Posterior vena cava (tissue), 2 donors: ENCODE results near the gene USP15. TPM values are rescaled to one million over a fixed set of nuclear protein-coding genes. Genes with fewer than 3 reads are reported as not detected.
"Not testable (repeated sequence)": the region's sequence is repeated elsewhere in the genome, so short reads cannot be mapped to it uniquely, and the experiment has no call there.

Source experiments
- DNase-seq: peaks from one replicate; pipeline ENCODE4 v3.0.0-alpha.2; 2020; ENCODE audit warnings: low spot score
- intact Hi-C, 2 donors: fragments of 100-400 bp; cut with DNase I; formaldehyde crosslinking; loops; one replicate each; pipeline versions ENCODE4 v1.14.1 to v1.14.2; 2022 to 2023
- total RNA-seq, 2 donors: library from RNA; stranded (reverse); fragmentation: NEBNext Ultra II Directional; extraction: Animal tissue kit (Norgen Biotek cat#: 25700); gene quantifications; one replicate each; pipeline ENCODE4 v1.2.1, GENCODE V29; 2021
- donor health status: DM: yes; HTN: yes; CAD: no.
- donor health status: DM: yes; HTN: yes; CAD: no.

Gene USP15
- total RNA-seq, 2 donors from 2014 or later = 75.9 to 79.7 TPM

DNA sequence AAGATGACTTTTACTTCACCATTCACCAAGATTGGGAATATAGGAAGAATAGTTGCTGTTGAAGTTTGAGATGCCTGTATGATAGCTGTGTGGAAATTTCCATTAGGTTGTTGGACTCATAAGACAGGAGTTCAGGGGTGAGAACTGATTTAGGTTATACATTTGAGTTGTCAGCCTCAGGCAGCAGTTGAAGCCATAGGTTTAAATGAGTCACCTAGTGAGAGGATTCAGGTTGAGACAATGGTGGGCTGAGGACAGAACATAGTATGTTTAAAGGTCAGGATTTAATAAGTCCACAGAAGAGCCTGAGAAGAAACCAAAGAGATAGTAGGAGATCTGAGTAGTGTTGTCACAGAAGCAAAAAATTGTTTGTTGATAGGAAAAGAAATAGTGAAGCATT is 142.8 kb downstream of the USP15 start:
- intact Hi-C loops = no loop called here
- DNase-seq = no peak

DNA sequence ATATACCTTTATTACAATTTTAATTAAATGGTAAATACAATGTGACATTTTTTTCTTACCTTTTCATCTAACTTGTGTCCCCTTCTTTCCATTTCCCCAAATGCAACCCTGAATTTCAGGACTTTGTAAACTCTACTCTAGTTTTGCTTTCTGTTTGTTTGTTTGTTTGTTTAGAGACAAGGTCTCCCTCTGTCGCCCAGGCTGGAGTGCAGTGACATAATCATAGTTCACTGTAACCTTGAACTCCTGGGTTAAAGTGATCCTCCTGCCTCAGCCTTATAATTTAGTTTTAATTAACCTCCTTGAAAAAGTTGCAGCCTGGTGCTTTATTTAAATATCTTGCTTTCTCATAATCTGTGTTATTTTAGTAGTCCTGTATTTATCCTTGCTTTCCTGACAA is 147.4 kb downstream of the USP15 start:
- no peak for DNase-seq
- intact Hi-C loops = no loop called here

DNA sequence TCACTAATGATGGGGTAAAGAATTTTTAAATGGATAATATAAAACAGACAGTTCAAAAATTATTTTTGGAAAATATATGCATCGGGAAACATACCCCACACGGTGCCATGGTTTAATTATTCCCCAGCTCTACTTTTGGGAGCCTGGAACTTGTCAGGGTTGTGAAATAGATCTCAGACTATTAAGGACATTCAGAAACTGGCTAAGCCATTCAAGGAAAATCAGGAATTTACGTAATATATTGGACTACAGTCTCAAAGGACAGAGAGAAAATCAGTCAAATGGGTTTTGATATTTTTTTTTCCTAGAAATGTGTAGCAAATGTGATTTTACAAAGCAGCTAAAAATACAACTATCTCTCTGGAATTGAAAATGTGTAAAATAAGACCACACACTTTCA is 148.9 kb downstream of the USP15 start:
- intact Hi-C loops = no loop called here
- no peak for DNase-seq

DNA sequence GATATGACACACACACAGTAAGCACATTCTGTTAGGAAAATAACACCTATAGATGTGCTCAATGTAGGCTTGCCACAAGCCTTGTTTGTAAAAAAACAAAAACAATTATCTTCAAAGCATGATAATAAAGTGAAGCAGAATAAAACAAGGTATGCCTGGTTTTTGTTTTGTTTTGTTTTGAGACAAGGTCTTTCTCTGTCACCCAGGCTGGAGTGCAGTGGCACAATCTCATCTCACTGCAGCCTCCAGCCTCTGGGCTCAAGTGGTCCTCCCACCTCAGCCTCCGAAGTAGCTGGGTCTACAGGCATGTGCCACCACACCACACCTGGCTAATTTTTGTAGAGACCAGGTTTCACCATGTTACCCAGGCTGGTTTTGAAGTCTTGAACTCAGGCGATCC is 154.0 kb downstream of the USP15 start:
- DNase-seq = no peak
- intact Hi-C loops = no loop called here

DNA sequence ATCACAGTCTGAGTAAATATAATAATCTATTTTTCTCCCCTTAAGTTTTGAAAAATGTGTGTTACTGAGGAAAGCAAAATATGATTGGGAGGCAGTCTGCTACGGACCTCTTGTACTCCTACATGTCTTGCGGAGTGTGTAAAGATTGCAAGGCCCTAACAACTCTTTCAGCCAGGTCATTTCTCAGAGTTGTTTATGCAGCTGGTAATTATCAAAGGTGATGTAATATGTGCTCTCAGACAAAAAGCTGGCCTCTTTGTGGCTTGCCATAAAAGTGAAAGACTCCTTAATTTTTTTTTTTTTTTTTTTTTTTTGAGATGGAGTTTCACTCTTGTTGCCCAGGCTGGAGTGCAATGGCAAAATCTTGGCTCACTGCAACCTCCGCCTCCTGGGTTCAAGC is 165.9 kb downstream of the USP15 start:
- no peak for DNase-seq
- intact Hi-C loops = no loop called here

DNA sequence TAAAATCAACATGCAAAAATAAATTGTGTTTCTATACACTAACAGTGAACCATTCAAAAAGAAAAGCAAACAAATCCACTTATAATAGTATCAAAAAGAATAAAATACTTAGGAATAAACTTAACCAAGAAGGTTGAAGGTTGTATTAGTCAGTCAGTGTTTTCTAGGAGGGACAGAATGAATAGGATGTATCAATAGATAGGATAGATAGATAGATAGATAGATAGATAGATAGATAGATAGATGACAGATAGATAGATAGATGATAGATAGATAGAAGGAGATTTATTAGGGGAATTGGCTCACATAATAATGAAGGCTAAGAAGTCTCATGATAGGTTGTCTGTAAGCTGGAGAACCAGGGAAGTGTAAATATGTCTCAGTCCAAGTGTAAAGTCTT is 169.3 kb downstream of the USP15 start:
- DNase-seq = no peak
- intact Hi-C loops = no loop called here

DNA sequence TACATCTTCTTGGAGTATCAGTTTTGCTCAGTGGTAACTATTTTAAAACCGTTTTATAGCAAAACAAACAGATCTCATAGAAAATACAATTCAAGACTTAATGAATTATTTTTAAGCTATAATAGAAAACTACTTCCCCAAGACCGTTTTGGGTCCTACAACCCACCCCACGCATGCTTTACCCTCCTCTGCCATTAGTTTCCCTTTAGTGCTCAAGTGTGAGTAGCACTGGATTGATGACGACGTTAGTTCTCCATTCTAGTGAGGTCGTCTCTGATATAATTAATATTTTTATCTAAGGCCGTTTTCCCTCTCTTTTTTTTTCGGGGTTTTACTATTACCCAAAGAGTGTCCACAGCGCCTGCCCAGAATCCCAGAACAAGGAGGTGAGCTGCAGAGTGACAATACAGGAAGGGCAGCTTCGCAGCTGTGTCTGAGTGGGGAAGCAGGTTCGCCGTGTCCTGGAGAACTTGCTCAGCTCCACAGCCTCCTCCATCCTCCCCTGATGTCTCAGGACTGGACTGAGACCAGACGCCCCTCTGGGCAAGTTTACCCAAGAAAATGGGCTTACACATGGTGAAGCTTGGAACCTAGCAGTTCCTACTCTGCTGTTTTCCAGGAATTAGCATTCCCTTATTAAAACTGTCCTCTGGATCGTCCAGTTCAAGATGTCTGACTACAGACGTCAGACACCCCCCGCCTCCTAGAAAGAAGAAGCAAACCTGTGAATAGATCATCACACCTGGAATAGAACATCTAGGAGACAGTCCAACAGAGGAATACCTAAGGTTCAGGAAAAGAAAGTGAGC is 174.5 kb downstream of the USP15 start:
- intact Hi-C loops = loop anchor here (10.0 kb wide), 2 partner anchors 360 to 370 kb away; no protein-coding TSS in a partner anchor
- no peak for DNase-seq

DNA sequence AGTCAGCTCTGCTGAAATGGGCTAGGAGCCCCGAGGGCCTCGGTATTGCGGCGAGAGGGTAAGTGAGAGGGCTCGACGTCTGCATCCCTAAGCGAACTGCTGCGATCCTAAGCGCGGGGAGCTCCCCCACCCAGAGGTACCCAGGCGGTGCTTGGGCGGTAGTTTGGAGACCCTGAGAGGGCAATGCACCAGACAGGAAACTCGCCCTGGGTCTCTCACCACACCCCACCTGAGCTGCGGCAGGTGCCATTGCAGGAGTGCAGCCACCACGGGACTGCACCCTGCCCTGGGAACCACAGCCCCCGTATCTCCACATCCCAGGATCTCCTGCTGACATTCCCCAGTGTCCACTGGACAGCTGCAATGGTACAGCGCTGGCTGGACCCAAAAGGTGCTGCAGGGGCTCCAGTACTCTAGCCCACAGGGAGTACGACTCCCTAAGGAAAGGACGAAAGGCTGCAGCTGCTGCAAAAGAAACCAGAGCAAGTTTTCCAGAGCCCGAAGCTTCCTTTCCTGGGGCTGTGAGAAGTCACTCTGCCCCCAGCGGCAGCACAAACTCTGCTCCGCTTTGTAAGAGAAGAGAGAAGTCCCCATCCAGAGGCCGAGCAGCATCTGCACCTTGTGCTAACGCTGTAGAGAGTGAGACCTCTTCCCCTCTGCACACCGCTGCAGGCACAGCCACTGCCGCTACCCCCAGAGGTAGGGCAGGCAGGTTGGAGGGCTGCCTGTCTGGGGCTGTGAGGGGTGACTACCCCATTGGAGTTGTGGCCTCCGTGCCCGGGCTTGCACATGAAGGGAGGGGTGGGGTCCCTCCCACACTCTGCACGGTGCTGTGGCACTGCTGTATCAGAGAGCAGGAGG is 175.3 kb downstream of the USP15 start:
- intact Hi-C loops = loop anchor here (10.0 kb wide), 2 partner anchors 359 to 369 kb away; no protein-coding TSS in a partner anchor
- DNase-seq = peak; percentile 85

DNA sequence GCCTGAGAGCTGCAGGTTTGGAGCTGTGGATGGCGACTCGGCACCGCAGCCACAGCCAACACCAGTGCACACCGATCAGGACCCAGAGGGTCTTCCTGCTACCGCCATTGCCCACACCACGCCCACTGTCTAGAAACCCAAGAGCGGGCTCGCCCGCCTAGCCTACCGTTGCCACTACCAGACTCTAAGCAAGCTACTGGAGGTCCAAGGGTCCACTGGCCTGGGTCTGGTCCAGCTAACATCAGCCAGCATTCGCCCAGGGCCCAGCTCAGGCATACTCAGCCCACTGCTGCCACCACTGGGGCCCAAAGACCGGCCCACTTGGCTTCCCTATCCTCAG is 175.9 kb downstream of the USP15 start:
- intact Hi-C loops = loop anchor here (10.0 kb wide), 2 partner anchors 359 to 369 kb away; no protein-coding TSS in a partner anchor
- DNase-seq = no peak

DNA sequence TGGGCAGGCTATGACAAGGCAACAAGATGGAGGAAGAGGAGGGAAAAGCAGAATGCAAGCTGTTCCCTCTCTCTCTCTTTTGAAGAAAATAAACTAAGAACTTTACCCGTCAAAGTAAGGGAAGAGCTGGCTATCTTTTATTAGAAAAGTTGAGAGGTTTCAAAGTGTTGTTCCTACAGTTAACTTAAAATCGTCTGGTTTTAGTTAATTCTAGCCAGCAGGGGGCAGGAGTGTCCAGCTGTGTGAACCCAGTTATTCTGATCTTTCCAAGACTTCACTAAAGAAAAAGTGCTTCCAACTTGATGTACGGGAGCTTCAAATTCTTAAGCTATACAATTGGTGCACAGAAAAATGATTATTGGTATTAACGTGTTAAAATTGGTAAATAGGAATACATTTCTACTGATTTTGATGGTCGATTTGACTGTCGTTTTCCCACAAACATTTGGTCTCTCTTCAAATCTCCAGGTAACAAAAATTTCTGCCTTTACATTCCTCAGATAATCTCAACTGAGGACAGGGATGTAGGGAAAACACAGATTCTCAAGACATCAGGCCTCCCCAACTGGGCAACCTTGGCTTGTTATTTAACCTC is 178.0 kb downstream of the USP15 start:
- DNase-seq = no peak
- intact Hi-C loops = loop anchor here (10.0 kb wide), 2 partner anchors 357 to 367 kb away; no protein-coding TSS in a partner anchor

DNA sequence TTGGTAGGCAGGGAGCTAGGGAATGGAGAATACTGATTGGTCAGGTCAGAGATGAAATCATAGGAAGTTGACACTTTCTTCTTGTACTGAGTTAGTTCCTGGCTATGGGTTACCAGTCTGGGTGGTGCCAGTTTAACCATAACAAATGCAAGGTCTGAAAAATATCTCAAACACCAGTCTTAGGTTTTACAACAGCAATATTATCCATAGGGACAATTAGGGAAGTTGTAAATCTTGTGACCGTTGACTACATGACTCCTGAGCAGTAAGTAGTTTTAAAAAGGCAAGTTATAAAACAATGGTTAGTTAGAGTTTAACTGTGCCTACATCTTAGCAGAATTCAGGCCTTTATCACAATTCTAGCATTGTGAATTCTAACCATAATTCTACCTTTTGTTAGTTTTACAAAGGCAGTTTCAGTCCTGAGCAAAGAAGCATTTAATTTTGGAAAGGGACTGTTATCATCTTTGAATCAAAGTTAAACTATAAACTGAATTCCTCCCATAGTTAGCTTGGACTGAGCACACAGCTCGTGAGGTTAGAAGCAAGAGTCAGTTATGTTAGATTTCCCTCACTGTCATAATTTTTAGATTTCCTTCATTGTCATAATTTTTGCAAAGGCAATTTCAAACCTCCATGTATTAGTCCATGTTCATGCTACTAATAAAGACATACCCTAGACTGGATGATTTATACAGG is 186.7 kb downstream of the USP15 start:
- intact Hi-C loops = no loop called here
- no peak for DNase-seq

DNA sequence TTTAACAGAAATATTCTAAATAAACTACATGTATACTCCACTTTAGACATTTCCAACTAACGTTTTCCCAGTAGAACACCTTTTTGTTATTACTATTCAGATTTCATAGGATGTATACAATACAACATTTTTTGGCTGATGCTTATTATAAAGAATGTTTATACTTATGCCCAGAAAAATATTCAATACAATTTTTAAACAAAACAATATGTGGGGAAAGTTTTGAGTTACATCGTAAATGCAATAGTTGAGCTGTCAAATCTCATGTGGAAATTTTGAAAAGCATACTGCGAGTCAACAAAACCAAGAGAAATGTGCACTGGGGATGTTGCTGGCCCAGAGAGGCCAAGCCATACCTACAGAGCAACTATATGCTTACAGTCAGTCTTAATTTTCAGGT is 188.2 kb downstream of the USP15 start:
- DNase-seq = no peak
- intact Hi-C loops = no loop called here

DNA sequence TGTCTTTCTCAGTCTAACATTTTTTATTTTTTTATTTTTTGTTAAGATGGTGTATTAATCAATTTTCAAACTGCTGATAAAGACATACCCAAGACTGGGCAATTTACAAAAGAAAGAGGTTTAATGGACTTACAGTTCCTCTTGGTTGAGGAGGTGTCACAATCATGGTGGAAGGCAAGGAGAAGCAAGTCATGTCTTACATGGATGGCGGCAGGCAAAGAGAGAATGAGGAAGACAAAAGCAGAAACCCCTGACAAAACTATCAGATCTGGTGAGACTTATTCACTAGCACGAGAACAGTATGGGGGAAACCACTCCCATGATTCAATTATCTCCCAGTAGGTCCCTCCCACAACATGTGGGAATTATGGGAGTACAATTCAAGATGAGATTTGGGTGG is 195.2 kb downstream of the USP15 start:
- intact Hi-C loops, DNase-seq: not testable (repeated sequence)

DNA sequence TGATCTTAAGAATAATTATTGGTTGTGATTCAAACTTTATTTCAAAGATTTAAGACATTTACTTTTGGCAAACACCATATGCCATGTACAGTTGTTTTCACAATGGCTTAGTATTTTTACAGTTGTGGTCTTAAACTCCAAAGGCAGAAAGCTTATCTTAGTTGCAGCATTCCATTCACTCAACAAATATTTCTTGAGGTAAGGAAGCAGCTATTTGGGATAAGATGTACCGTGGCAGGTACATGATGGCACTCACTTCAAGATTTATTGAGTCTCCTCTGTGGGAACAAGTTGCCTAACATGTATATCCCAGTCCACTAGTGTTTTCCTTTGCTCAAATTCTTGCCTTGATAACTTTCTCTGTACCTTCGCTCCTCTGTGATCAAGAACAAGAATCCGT is 198.4 kb downstream of the USP15 start:
- DNase-seq = no peak
- intact Hi-C loops = no loop called here

DNA sequence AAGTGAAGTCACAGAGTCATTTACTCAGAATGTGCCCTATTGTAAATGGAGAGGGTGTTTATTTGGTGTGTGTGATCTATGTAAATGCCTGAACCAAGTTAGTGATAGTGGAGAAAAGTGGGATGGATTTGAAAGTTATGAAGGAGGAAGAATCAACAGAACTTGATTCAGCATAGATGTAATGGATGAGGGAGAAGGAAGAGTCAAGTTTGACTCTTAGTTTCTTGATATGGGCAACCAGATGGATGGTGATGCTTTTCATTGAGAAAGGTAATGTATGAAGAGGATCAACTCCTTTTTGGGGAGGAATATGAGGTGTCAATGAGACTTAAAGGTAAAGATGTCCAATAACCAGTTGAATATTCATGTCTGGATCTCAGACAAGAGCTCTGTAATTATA is 199.8 kb downstream of the USP15 start:
- no peak for DNase-seq
- intact Hi-C loops = no loop called here

DNA sequence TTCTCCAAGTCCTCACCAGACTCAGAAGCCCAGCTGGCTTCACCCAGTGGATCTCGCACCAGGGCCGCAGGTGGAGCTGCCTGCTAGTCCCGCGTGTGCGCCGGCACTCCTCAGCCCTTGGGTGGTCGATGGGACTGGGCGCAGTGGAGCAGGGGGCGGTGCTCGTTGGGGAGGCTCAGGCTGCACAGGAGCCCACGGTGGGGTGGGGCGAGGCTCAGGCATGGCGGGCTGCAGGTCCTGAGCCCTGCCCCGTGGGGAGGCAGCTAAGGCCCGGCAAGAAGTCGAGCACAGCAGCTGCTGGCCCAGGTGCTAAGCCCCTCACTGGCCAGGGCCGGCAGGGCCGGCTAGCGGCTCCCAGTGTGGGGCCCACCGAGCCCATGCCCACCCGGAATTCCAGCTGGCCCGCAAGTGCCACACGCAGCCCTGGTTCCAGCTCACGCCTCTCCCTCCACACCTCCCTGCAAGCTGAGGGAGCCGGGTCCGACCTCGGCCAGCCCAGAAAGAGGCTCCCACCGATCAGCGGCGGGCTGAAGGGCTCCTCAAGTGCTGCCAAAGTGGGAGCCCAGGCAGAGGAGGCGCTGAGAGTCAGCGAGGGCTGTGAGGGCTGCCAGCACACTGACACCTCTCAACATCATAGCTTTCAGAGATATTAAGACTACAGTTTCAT is 201.1 kb downstream of the USP15 start:
- not testable (repeated sequence) for DNase-seq

DNA sequence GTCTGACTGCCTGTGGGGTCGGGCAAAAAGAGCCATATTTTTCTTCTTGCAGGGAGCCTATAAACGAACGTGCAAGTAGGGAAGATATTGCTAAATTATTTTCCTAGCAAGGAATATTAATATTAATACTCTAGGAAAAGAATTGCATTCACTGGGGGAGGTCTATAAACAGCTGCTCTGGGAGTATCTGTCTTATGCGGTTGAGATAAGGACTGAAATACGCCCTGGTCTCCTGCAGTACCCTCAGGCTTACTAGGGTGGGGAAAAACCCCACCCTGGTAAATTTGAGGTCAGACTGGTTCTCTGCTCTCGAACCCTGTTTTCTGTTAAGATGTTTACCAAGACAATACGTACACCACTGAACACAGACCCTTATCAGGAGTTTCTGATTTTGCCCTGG is 203.0 kb downstream of the USP15 start:
- DNase-seq, intact Hi-C loops: not testable (repeated sequence)

More for the DNA sequence above, 201.1 kb downstream of the USP15 start:
- intact Hi-C loops = not testable (repeated sequence)
